Mesenchymal stem cell (in vitro differentiated cells and primary cell): ENCODE results near the gene ACSL5.

Experiments used
- DNase-seq: peaks from one replicate; pipeline ENCODE4 v3.0.0-alpha.2; 2013
- H2AFZ ChIP-seq: one replicate; pipeline ENCODE4 v1.6.1; 2013; ENCODE audit warnings: low read depth, mild to moderate bottlenecking, control low read depth, inconsistent platforms, low read length, moderate library complexity
- H2AK5ac ChIP-seq: 2 replicates; pipeline ENCODE4 v1.6.1; 2013; ENCODE audit warnings: low read length, moderate library complexity, mild to moderate bottlenecking, inconsistent platforms; ENCODE audit not compliant: severe bottlenecking
- H2BK120ac ChIP-seq: one replicate; pipeline ENCODE4 v1.6.1; 2013; ENCODE audit warnings: low read depth, mild to moderate bottlenecking, inconsistent platforms, low read length, moderate library complexity
- H2BK12ac ChIP-seq, 2 experiments: one replicate each; pipeline ENCODE4 v1.6.1; 2013; ENCODE audit warnings: inconsistent platforms in 2 of 2, low read length in 2 of 2, mild to moderate bottlenecking in 2 of 2, moderate library complexity in 2 of 2, control low read depth in 1 of 2
- H2BK15ac ChIP-seq: one replicate; pipeline ENCODE4 v1.6.1; 2013; ENCODE audit warnings: mild to moderate bottlenecking, low read depth, inconsistent platforms; ENCODE audit not compliant: poor library complexity, severe bottlenecking
- H2BK5ac ChIP-seq: 2 replicates; pipeline ENCODE4 v1.6.1; 2013; ENCODE audit warnings: low read depth, mild to moderate bottlenecking, low read length, control low read depth, inconsistent platforms; ENCODE audit not compliant: poor library complexity, severe bottlenecking
- H3K14ac ChIP-seq, 2 experiments: one replicate each; pipeline ENCODE4 v1.6.1; 2013; ENCODE audit warnings: inconsistent platforms in 2 of 2, low read length in 2 of 2, control low read depth in 1 of 2, mild to moderate bottlenecking in 1 of 2, moderate library complexity in 1 of 2
- H3K18ac ChIP-seq, 2 experiments: one replicate each; pipeline ENCODE4 v1.6.1; 2013; ENCODE audit warnings: inconsistent platforms in 2 of 2, low read length in 2 of 2, control low read depth in 1 of 2, low read depth in 1 of 2, mild to moderate bottlenecking in 1 of 2
- H3K23ac ChIP-seq, 2 experiments: one replicate each; pipeline ENCODE4 v1.6.1; 2013; ENCODE audit warnings: inconsistent platforms in 2 of 2, low read length in 2 of 2, mild to moderate bottlenecking in 2 of 2, moderate library complexity in 2 of 2, control low read depth in 1 of 2
- H3K27ac ChIP-seq: 2 replicates; pipeline ENCODE4 v1.5.1; 2013; ENCODE audit warnings: mild to moderate bottlenecking, moderate library complexity, low read length, control low read depth, inconsistent platforms; ENCODE audit not compliant: poor library complexity, severe bottlenecking
- H3K27me3 ChIP-seq, 2 experiments: 2 replicates each; pipeline versions ENCODE4 v1.6.1 to v1.7.0; 2013; ENCODE audit warnings: low read length in 2 of 2, mild to moderate bottlenecking in 2 of 2, moderate library complexity in 2 of 2, control low read depth in 1 of 2, inconsistent platforms in 1 of 2; ENCODE audit not compliant: control insufficient read depth in 1 of 2, insufficient read depth in 1 of 2
- H3K36me3 ChIP-seq, 2 experiments: 2 replicates each; pipeline versions ENCODE4 v1.6.1 to v1.7.0; 2013; ENCODE audit warnings: low read length in 2 of 2, control low read depth in 1 of 2, inconsistent platforms in 1 of 2, low read depth in 1 of 2, mild to moderate bottlenecking in 1 of 2; ENCODE audit not compliant: insufficient read depth in 2 of 2, control insufficient read depth in 1 of 2
- H3K4ac ChIP-seq, 2 experiments: one replicate each; pipeline ENCODE4 v1.6.1; 2013; ENCODE audit warnings: inconsistent platforms in 2 of 2, low read length in 2 of 2, mild to moderate bottlenecking in 2 of 2, moderate library complexity in 2 of 2, control low read depth in 1 of 2, low read depth in 1 of 2
- H3K4me1 ChIP-seq: 2 replicates; pipeline ENCODE4 v1.6.1; 2013; ENCODE audit warnings: low read depth, low read length, control low read depth; ENCODE audit not compliant: control insufficient read depth, insufficient read depth
- H3K4me2 ChIP-seq: 2 replicates; pipeline ENCODE4 v1.6.1; 2013; ENCODE audit warnings: low read length, mild to moderate bottlenecking, inconsistent platforms; ENCODE audit not compliant: poor library complexity, severe bottlenecking
- H3K4me3 ChIP-seq, 2 experiments: 2 replicates each; pipeline versions ENCODE4 v1.5.1 to v1.7.0; 2013; ENCODE audit warnings: low read length in 2 of 2, mild to moderate bottlenecking in 2 of 2, control low read depth in 1 of 2, low read depth in 1 of 2; ENCODE audit not compliant: insufficient read depth in 1 of 2
- H3K79me1 ChIP-seq: replicated peaks from 2 replicates; pipeline ENCODE4 v1.6.1; 2013; ENCODE audit warnings: mild to moderate bottlenecking, control low read depth, low read length, inconsistent platforms; ENCODE audit not compliant: poor library complexity, severe bottlenecking
- H3K9ac ChIP-seq: 2 replicates; pipeline ENCODE4 v1.7.0; 2013; ENCODE audit warnings: mild to moderate bottlenecking, low read length, moderate library complexity
- H3K9me3 ChIP-seq: 2 replicates; pipeline ENCODE4 v1.7.0; 2013; ENCODE audit warnings: mild to moderate bottlenecking, low read length; ENCODE audit not compliant: control insufficient read depth
- H4K8ac ChIP-seq: one replicate; pipeline ENCODE4 v1.6.1; 2013; ENCODE audit warnings: inconsistent platforms, mild to moderate bottlenecking, low read length, moderate library complexity
- H4K91ac ChIP-seq: one replicate; pipeline ENCODE4 v1.6.1; 2013; ENCODE audit warnings: mild to moderate bottlenecking, low read length, inconsistent platforms
- WGBS: methylation state at CpG from one replicate; pipeline ENCODE4 v1.1.7; 2013; ENCODE audit warnings: mixed read lengths; 5-methylcytosine and 5-hydroxymethylcytosine counted together

ACSL5 gene

GRCh38 chr10:112351146-112351545 lies 22.8 kb upstream of the ACSL5 start:
- Histone ChIP-seq H3K18ac (no peak overlapping the region), H3K23ac (no peak overlapping the region), H2BK12ac (no peak overlapping the region), H3K4me2 (no peak overlapping the region), H3K4ac (no peak overlapping the region), H3K36me3 (no peaks in the 10 kb centered on the region), H3K79me1 (no peaks in the 10 kb centered on the region), H2BK120ac (no peak overlapping the region), H3K9ac (no peak overlapping the region), H3K14ac (no peak overlapping the region), H3K27ac (no peak overlapping the region), H3K9me3 (no peaks in the 10 kb centered on the region), H2AFZ (no peak overlapping the region), H3K27me3 (peaks cover 0 to 2% of the 10 kb centered on the region in 2 experiments), H2BK5ac (no peak overlapping the region), H2AK5ac (no peak overlapping the region), H3K4me3 (no peak overlapping the region), H4K8ac (no peak overlapping the region), H4K91ac (no peak overlapping the region), H3K4me1 (no peaks in the 10 kb centered on the region), H2BK15ac (no peak overlapping the region)
- DNase-seq: no peak
- 89% methylated on average over 8 of the region's 8 CpGs for WGBS

- no peak overlapping the region for H2BK120ac ChIP-seq
- no peak overlapping the region for H3K23ac ChIP-seq
- no peaks in the 10 kb centered on the region for H3K9me3 ChIP-seq
- no peak overlapping the region for H3K4me3 ChIP-seq
- H2BK5ac ChIP-seq: no peak overlapping the region
- H2AFZ ChIP-seq: no peak overlapping the region
- no peaks in the 10 kb centered on the region for H3K36me3 ChIP-seq
- H3K79me1 ChIP-seq: no peaks in the 10 kb centered on the region
- WGBS: no CpG with 5 or more reads among the region's 3 CpGs
- H3K4me1 ChIP-seq: no peaks in the 10 kb centered on the region
- H3K14ac ChIP-seq: no peak overlapping the region
- no peak overlapping the region for H3K18ac ChIP-seq
- H3K27me3 ChIP-seq: no peaks in the 10 kb centered on the region
- no peak overlapping the region for H2BK15ac ChIP-seq
- H2BK12ac ChIP-seq: no peak overlapping the region
- H3K4me2 ChIP-seq: no peak overlapping the region
- H2AK5ac ChIP-seq: no peak overlapping the region
- H4K91ac ChIP-seq: no peak overlapping the region
- no peak overlapping the region for H4K8ac ChIP-seq
- no peak overlapping the region for H3K27ac ChIP-seq
- no peak overlapping the region for H3K9ac ChIP-seq
- no peak for DNase-seq
- H3K4ac ChIP-seq: no peak overlapping the region
Observed at GRCh38 chr10:112352044-112352443, 21.9 kb upstream of the ACSL5 start.

- Histone ChIP-seq H3K4me3 (no peak overlapping the region), H3K4ac (no peak overlapping the region), H3K4me1 (no peaks in the 10 kb centered on the region), H3K36me3 (no peaks in the 10 kb centered on the region), H2BK12ac (no peak overlapping the region), H3K4me2 (no peak overlapping the region), H3K79me1 (no peaks in the 10 kb centered on the region), H2BK5ac (no peak overlapping the region), H3K27me3 (no peaks in the 10 kb centered on the region), H3K14ac (no peak overlapping the region), H2AK5ac (no peak overlapping the region), H4K91ac (no peak overlapping the region), H4K8ac (no peak overlapping the region), H2AFZ (no peak overlapping the region), H3K18ac (no peak overlapping the region), H3K9ac (no peak overlapping the region), H3K27ac (no peak overlapping the region), H2BK120ac (no peak overlapping the region), H3K23ac (no peak overlapping the region), H2BK15ac (no peak overlapping the region), H3K9me3 (no peaks in the 10 kb centered on the region)
- no peak for DNase-seq
Observed at GRCh38 chr10:112353046-112353445, 20.9 kb upstream of the ACSL5 start.

- Histone ChIP-seq H3K9me3 (no peaks in the 10 kb centered on the region), H3K9ac (no peak overlapping the region), H3K4me3 (no peak overlapping the region), H3K4ac (no peak overlapping the region), H2AFZ (no peak overlapping the region), H3K23ac (no peak overlapping the region), H3K27me3 (no peaks in the 10 kb centered on the region), H4K91ac (no peak overlapping the region), H2AK5ac (no peak overlapping the region), H4K8ac (no peak overlapping the region), H3K4me1 (no peaks in the 10 kb centered on the region), H3K36me3 (no peaks in the 10 kb centered on the region), H3K18ac (no peak overlapping the region), H2BK120ac (no peak overlapping the region), H3K4me2 (no peak overlapping the region), H3K14ac (no peak overlapping the region), H2BK15ac (no peak overlapping the region), H2BK12ac (no peak overlapping the region), H3K27ac (no peak overlapping the region), H3K79me1 (no peaks in the 10 kb centered on the region), H2BK5ac (no peak overlapping the region)
- DNase-seq: no peak
- WGBS: 77% methylated on average over 5 of the region's 5 CpGs
Observed at GRCh38 chr10:112356686-112357085, 17.2 kb upstream of the ACSL5 start.
